T-helper 2 cell treated with Interferon-gamma antibody and Interleukin-4, amounts not matched to agents 5 μg/mL and 100 μg/mL, for 36 hours (primary cell): ENCODE measurements around the gene MBD4.

ENCODE experiments used
- DNase-seq: peaks from one replicate; pipeline ENCODE4 v3.0.0; 2021; ENCODE audit warnings: low spot score
- H3K27ac Mint-ChIP-seq: one replicate; pipeline ENCODE4 v1.8.0; 2021; ENCODE audit warnings: mild to moderate bottlenecking, mixed read lengths
- H3K27me3 Mint-ChIP-seq: one replicate; pipeline ENCODE4 v1.8.0; 2021; ENCODE audit warnings: low read depth, mixed read lengths
- H3K36me3 Mint-ChIP-seq: one replicate; pipeline ENCODE4 v1.8.0; 2021; ENCODE audit warnings: low read depth, mixed read lengths
- H3K4me1 Mint-ChIP-seq: one replicate; pipeline ENCODE4 v1.8.0; 2021; ENCODE audit warnings: low read depth, mixed read lengths
- H3K4me3 Mint-ChIP-seq: one replicate; pipeline ENCODE4 v1.8.0; 2022; ENCODE audit warnings: mild to moderate bottlenecking, moderate library complexity, mixed read lengths
- H3K9me3 Mint-ChIP-seq: one replicate; pipeline ENCODE4 v1.8.0; 2021; ENCODE audit warnings: mixed read lengths

MBD4 gene

DNA sequence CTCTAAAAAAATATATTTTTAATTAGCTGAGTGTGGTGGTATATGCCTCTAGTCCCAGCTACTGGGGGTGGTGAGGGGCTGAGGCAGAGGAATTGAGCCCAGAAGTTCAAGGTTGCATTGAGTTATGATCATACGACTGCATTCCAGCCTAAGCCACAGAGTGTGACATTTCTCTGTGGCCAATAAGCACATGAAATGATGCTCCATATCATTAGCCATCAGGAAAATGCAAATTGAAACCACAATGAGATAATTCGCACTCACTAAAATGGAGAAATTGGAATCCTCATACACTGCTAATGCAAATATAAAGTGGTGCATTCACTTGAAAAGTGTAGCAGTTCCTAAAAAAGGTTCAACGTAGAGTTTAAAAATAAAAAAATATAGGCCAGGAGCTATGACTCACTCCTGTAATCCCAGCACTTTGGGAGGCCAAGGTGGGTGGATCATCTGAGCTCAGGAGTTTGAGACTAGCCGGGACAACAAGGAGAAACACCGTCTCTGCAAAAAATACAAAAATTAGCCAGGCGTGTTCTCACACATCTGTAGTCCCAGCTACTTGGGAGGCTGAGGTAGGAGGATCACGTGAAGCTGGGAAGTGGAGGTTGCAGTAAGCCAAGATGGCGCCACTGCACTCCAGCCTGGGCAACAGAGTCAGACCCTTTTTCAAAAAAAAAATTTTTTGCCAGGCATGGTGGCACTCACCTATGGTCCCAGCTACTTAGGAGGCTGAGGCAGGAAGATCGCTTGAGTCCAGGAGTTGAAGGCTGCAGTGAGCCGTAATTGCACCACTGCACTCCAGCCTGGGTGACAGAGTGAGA is 35.4 kb upstream of the MBD4 start:
- Mint-ChIP-seq H3K4me3 (no peak overlapping the region), H3K36me3 (peaks cover 6% of the 10 kb centered on the region), H3K27ac (no peak overlapping the region), H3K9me3 (no peaks in the 10 kb centered on the region), H3K4me1 (no peaks in the 10 kb centered on the region), H3K27me3 (no peaks in the 10 kb centered on the region)
- no peak for DNase-seq

DNA sequence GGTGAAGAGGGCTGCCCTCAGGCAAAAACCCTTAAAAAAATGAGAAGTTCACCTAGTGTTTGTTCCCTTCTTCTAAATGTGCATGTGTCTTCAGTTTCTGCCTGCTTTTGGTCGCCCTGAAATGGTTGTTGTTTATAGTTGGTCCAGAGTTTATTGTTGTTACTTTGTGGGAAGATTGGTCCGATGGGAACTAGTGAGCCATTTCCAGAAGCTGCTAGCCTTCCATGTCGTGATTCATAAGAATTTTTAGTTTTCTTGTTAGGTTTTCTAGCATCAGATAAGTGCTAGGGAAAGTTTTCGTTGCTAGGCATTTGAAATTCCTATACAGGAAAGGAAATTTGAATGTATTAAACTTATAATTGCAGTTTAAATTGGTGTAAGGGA is 34.0 kb upstream of the MBD4 start:
- no peaks in the 10 kb centered on the region for H3K4me1 Mint-ChIP-seq
- no peaks in the 10 kb centered on the region for H3K27me3 Mint-ChIP-seq
- no peaks in the 10 kb centered on the region for H3K9me3 Mint-ChIP-seq

DNA sequence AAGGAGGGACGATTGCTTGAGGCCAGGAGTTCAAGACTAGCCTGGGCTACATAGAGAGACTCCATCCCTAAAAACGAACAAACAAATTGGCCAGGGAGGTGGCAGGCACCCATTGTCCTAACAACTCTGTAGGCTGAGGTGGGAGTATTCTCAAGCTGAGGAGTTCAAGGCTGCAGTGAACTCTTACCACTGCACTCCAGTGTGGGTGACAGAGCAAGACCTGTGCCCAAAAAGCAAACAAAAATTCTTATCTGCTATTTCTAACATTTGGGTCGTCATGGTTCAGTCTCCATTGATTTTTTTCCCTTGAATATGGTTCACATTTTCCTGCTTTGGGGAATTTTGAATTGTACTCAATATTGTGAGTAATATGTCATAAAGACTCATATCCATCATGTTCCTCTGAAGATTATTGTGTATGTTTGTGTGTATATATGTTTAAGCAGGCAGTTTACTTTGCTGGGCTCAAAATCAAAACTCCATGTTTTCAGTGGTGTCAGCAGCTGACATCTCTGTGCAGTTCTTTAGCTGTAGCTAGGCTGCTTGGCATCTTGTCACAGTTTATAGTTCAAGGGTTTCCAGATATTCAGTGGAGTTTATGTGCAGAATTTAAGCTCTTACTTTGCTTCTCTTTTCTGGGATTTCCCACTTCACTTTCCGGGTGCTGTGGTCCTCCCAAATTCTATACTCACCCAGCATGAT is 33.5 kb upstream of the MBD4 start:
- Mint-ChIP-seq H3K4me1 (no peaks in the 10 kb centered on the region), H3K4me3 (no peak overlapping the region), H3K27me3 (no peaks in the 10 kb centered on the region), H3K27ac (no peak overlapping the region), H3K36me3 (peaks cover 9% of the 10 kb centered on the region), H3K9me3 (no peaks in the 10 kb centered on the region)
- DNase-seq: no peak

More for the DNA sequence above, 34.0 kb upstream of the MBD4 start:
- DNase-seq: no peak
- peaks cover 9% of the 10 kb centered on the region for H3K36me3 Mint-ChIP-seq
- no peak overlapping the region for H3K27ac Mint-ChIP-seq
- no peak overlapping the region for H3K4me3 Mint-ChIP-seq

GRCh38 chr3:129470861-129471260 is 31.1 kb upstream of the MBD4 start:
- Mint-ChIP-seq H3K27ac (no peak overlapping the region), H3K9me3 (no peaks in the 10 kb centered on the region), H3K4me1 (no peaks in the 10 kb centered on the region), H3K36me3 (peaks cover 6% of the 10 kb centered on the region), H3K4me3 (no peak overlapping the region), H3K27me3 (no peaks in the 10 kb centered on the region)
- DNase-seq: no peak

GRCh38 chr3:129469026-129469425 is 29.3 kb upstream of the MBD4 start:
- Mint-ChIP-seq H3K36me3 (peaks cover 6% of the 10 kb centered on the region), H3K27me3 (no peaks in the 10 kb centered on the region), H3K9me3 (no peaks in the 10 kb centered on the region), H3K4me1 (no peaks in the 10 kb centered on the region), H3K4me3 (no peak overlapping the region), H3K27ac (no peak overlapping the region)
- no peak for DNase-seq

GRCh38 chr3:129467932-129468331 is 28.2 kb upstream of the MBD4 start:
- Mint-ChIP-seq H3K4me3 (no peak overlapping the region), H3K27me3 (no peaks in the 10 kb centered on the region), H3K27ac (no peak overlapping the region), H3K9me3 (no peaks in the 10 kb centered on the region), H3K4me1 (peaks cover 4% of the 10 kb centered on the region), H3K36me3 (peaks cover 6% of the 10 kb centered on the region)
- DNase-seq: no peak

DNA sequence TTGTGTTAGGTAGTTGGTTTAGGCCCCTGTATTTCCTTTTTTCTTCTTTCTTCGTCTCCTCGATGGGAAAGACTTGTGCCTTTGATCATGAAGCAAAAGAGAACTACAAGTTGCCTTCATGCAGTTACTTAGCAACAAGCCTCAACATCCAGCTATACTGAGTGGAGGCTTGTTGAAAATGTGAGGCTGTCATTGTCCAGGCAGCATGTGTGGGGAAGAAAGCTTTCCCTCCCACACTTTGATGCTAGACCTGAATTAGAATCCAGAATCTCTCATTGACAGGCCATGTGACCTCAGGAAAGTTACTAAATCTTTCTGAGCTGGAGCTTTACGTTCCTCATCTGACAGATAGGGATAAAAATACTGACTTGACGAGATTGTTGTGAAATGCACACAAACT is 24.0 kb upstream of the MBD4 start:
- DNase-seq: no peak
- H3K4me3 Mint-ChIP-seq: no peak overlapping the region
- peaks cover 10% of the 10 kb centered on the region for H3K36me3 Mint-ChIP-seq
- no peaks in the 10 kb centered on the region for H3K9me3 Mint-ChIP-seq
- H3K27me3 Mint-ChIP-seq: no peaks in the 10 kb centered on the region
- H3K27ac Mint-ChIP-seq: no peak overlapping the region
- peaks cover 12% of the 10 kb centered on the region for H3K4me1 Mint-ChIP-seq

GRCh38 chr3:129463094-129463493 is 23.3 kb upstream of the MBD4 start:
- no peak overlapping the region for H3K4me3 Mint-ChIP-seq
- no peaks in the 10 kb centered on the region for H3K27me3 Mint-ChIP-seq
- no peak for DNase-seq
- H3K9me3 Mint-ChIP-seq: no peaks in the 10 kb centered on the region
- peaks cover 12% of the 10 kb centered on the region for H3K4me1 Mint-ChIP-seq
- H3K36me3 Mint-ChIP-seq: peaks cover 10% of the 10 kb centered on the region
- H3K27ac Mint-ChIP-seq: no peak overlapping the region

DNA sequence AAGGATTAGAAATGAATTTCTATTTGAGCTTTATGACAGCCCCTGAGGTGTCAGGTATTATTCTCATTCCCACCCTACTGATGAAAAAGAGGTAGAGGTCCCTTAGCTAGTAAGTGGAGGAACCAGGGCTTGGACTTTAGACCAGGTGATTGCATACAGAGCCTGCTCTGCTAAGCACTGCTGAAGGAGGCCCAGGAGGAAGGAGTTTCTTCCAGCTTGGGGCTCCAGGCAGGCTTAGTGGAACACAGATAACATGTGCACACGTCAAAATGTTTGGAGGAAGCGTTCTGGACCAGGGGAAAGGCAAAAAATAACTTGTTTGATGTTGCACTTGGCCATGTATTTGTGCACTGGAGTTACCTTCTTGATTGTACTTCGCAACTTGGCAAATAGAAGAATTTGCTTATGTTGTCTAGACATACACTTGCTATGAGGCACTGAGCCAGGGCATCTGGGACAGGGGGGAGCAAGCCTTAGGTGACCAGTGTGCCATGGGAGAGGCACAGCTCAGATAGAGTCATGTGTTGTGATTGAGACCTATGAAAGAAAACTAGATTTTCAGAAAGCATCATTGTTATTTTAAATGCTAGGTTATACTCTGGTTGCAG is 22.7 kb upstream of the MBD4 start:
- H3K27me3 Mint-ChIP-seq: no peaks in the 10 kb centered on the region
- peaks cover 12% of the 10 kb centered on the region for H3K4me1 Mint-ChIP-seq
- peaks cover 10% of the 10 kb centered on the region for H3K36me3 Mint-ChIP-seq
- no peaks in the 10 kb centered on the region for H3K9me3 Mint-ChIP-seq
- no peak overlapping the region for H3K4me3 Mint-ChIP-seq
- no peak overlapping the region for H3K27ac Mint-ChIP-seq
- DNase-seq: no peak

DNA sequence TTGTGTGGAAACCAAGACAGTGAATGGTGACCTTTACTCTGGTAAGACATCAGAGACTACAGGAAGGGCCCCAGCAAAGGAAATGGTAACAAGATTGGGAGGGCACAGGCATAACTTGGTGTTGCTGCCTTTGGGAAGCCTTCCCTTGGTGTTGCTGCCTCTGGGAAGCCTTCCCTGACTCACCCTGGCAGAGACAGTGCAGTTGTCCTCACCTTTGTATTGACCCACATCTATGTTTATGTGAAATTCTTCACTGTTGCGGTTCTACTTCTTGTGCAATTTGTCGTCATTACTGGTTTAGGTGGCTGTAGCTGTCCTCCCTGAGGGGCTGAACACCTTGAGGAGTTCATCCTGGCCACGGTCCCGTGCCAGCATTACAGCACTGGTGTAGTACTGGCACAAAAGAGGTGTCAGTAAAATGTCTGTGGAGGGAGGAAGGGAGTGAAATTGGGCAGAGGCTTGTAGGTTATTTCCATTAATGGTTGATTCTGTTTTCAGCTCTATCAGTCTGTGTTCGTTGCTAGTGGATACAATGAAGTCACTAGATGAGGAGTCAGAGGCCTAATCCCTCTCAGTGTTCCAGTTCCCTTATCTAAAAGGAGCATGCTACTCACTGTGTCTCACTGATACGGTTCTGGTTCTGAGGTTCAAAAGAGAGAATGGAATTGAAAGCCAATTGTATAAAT is 21.9 kb upstream of the MBD4 start:
- no peak overlapping the region for H3K27ac Mint-ChIP-seq
- H3K27me3 Mint-ChIP-seq: no peaks in the 10 kb centered on the region
- DNase-seq: no peak
- H3K36me3 Mint-ChIP-seq: peaks cover 10% of the 10 kb centered on the region
- H3K9me3 Mint-ChIP-seq: no peaks in the 10 kb centered on the region
- peaks cover 12% of the 10 kb centered on the region for H3K4me1 Mint-ChIP-seq
- H3K4me3 Mint-ChIP-seq: no peak overlapping the region

DNA sequence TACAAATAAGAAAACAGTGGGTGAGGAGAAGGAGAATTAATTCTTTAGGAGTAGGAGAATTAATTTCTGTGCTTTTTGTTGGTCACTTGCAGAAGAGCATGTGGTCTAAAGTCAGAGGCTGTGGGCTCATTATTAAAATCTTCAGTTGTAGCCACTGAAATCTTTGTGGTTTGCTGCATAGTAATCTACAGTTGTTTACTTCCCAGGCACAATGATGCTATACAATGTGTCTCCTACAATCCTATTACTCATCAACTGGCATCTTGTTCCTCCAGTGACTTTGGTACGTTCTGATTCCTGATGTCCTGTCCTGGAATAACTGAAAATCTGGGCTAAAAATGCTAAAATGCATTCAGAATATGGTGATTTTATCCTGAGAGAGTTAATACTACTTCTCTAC is 21.3 kb upstream of the MBD4 start:
- no peak for DNase-seq

GRCh38 chr3:129460572-129460971 is 20.8 kb upstream of the MBD4 start:
- H3K4me1 Mint-ChIP-seq: peaks cover 12% of the 10 kb centered on the region
- H3K9me3 Mint-ChIP-seq: no peaks in the 10 kb centered on the region
- H3K4me3 Mint-ChIP-seq: no peak overlapping the region
- H3K27ac Mint-ChIP-seq: no peak overlapping the region
- DNase-seq: no peak
- H3K36me3 Mint-ChIP-seq: peaks cover 10% of the 10 kb centered on the region
- H3K27me3 Mint-ChIP-seq: no peaks in the 10 kb centered on the region

More for the DNA sequence above, 21.3 kb upstream of the MBD4 start:
- Mint-ChIP-seq H3K4me1 (peaks cover 12% of the 10 kb centered on the region), H3K9me3 (no peaks in the 10 kb centered on the region), H3K27me3 (no peaks in the 10 kb centered on the region), H3K36me3 (peaks cover 10% of the 10 kb centered on the region), H3K4me3 (no peak overlapping the region), H3K27ac (no peak overlapping the region)

- peaks cover 10% of the 10 kb centered on the region for H3K36me3 Mint-ChIP-seq
- no peak for DNase-seq
- H3K4me1 Mint-ChIP-seq: peaks cover 12% of the 10 kb centered on the region
- H3K4me3 Mint-ChIP-seq: no peak overlapping the region
- no peak overlapping the region for H3K27ac Mint-ChIP-seq
- no peaks in the 10 kb centered on the region for H3K9me3 Mint-ChIP-seq
- no peaks in the 10 kb centered on the region for H3K27me3 Mint-ChIP-seq
These were observed 20.4 kb upstream of the MBD4 start for GRCh38 chr3:129460155-129460554.

GRCh38 chr3:129453732-129454131 is 14.0 kb upstream of the MBD4 start:
- Mint-ChIP-seq H3K9me3 (no peaks in the 10 kb centered on the region), H3K27me3 (no peaks in the 10 kb centered on the region), H3K36me3 (peaks cover 12% of the 10 kb centered on the region), H3K4me1 (peaks cover 10% of the 10 kb centered on the region), H3K4me3 (no peak overlapping the region), H3K27ac (no peak overlapping the region)
- DNase-seq: no peak
